Stimulated activated CD4-positive, alpha-beta T cell treated with anti-CD3 and anti-CD28 coated beads, Interleukin-2, amount 100 ng/mL, for 4 hours (primary cell): ENCODE measurements around the gene MSN.

Experiments
- DNase-seq: peaks from one replicate; pipeline ENCODE4 v3.0.0-alpha.2; 2020; ENCODE audit warnings: low read depth

The MSN gene

GRCh38 chrX:65674204-65674893 lies 6.9 kb downstream of the MSN start:
- DNase-seq: no peak

GRCh38 chrX:65677954-65678469 lies 10.6 kb downstream of the MSN start:
- DNase-seq: no peak

- no peak for DNase-seq
These were observed 11.7 kb downstream of the MSN start for GRCh38 chrX:65679071-65679540.

- no peak for DNase-seq
These were observed 14.4 kb downstream of the MSN start for GRCh38 chrX:65681810-65682209.

- no peak for DNase-seq
These were observed 17.7 kb downstream of the MSN start for GRCh38 chrX:65685112-65685511.

- no peak for DNase-seq
These were observed 18.8 kb downstream of the MSN start for GRCh38 chrX:65686236-65686635.

- DNase-seq: no peak
These were observed 19.9 kb downstream of the MSN start for GRCh38 chrX:65687367-65687766.

- DNase-seq: no peak
These were observed 21.0 kb downstream of the MSN start for GRCh38 chrX:65688403-65688871.

GRCh38 chrX:65689377-65689776 lies 21.9 kb downstream of the MSN start:
- no peak for DNase-seq

GRCh38 chrX:65690057-65690855 lies 22.8 kb downstream of the MSN start:
- no peak for DNase-seq

- no peak for DNase-seq
These were observed 28.5 kb downstream of the MSN start for GRCh38 chrX:65695849-65696449.

GRCh38 chrX:65696613-65697012 lies 29.2 kb downstream of the MSN start:
- no peak for DNase-seq

GRCh38 chrX:65697211-65697641 lies 29.8 kb downstream of the MSN start:
- no peak for DNase-seq

- peak; percentile 70 for DNase-seq
These were observed 30.7 kb downstream of the MSN start for GRCh38 chrX:65697915-65698796.

- no peak for DNase-seq
These were observed 35.5 kb downstream of the MSN start for GRCh38 chrX:65702956-65703355.

- DNase-seq: no peak
These were observed 38.0 kb downstream of the MSN start for GRCh38 chrX:65705439-65705838.

GRCh38 chrX:65706041-65706828 lies 38.8 kb downstream of the MSN start:
- no peak for DNase-seq

GRCh38 chrX:65707151-65707550 lies 39.7 kb downstream of the MSN start:
- no peak for DNase-seq

- no peak for DNase-seq
These were observed 44.8 kb downstream of the MSN start for GRCh38 chrX:65712005-65712806.

- DNase-seq: no peak
These were observed 51.1 kb downstream of the MSN start for GRCh38 chrX:65718538-65718937.
